SK-N-SH treated with all-trans-retinoic acid at 6 μM for 48 hours (cell line): ENCODE measurements around the gene GSE1.

Experiments used
- ATAC-seq: fragments of 200-7000 bp; cut with Tn5 transposase; 3 replicates; pipeline ENCODE4 v1.9.1; 2020; ENCODE audit warnings: mild to moderate bottlenecking, moderate library complexity
- ARNTL ChIP-seq: fragments of 450-650 bp; formaldehyde crosslinking; IDR thresholded peaks from 2 replicates; pipeline ENCODE4 v1.5.0; 2020; ENCODE audit warnings: low read depth, mild to moderate bottlenecking, moderate library complexity, borderline replicate concordance
- BACH2 ChIP-seq: fragments of 250-450 bp; sonication (Bioruptor Pico); IDR thresholded peaks from 2 replicates; pipeline ENCODE4 v1.9.0; 2021; ENCODE audit warnings: mild to moderate bottlenecking, borderline replicate concordance
- CSDC2 ChIP-seq: fragments of 250-450 bp; sonication (Bioruptor Pico); IDR thresholded peaks from 2 replicates; pipeline ENCODE4 v1.5.0; 2020; ENCODE audit warnings: mild to moderate bottlenecking, moderate library complexity
- CSRNP3 ChIP-seq: fragments of 250-450 bp; sonication (Bioruptor Pico); IDR thresholded peaks from 2 replicates; pipeline ENCODE4 v1.5.1; 2021; ENCODE audit warnings: mild to moderate bottlenecking, moderate library complexity
- GLIS3 ChIP-seq: fragments of 250-450 bp; sonication (Bioruptor Pico); IDR thresholded peaks from 2 replicates; pipeline ENCODE4 v1.5.0; 2020; ENCODE audit warnings: mild to moderate bottlenecking, moderate library complexity
- ISL1 ChIP-seq: fragments of 250-450 bp; sonication (Bioruptor Pico); IDR thresholded peaks from 2 replicates; pipeline ENCODE4 v2.1.2; 2022; ENCODE audit warnings: mild to moderate bottlenecking, moderate library complexity
- OSR1 ChIP-seq: fragments of 250-450 bp; sonication (Bioruptor Pico); IDR thresholded peaks from 2 replicates; pipeline ENCODE4 v1.8.0; 2022; ENCODE audit warnings: moderate library complexity, mild to moderate bottlenecking, inconsistent platforms
- PATZ1 ChIP-seq: fragments of 250-450 bp; sonication (Bioruptor Pico); IDR thresholded peaks from 2 replicates; pipeline ENCODE4 v1.8.0; 2020; ENCODE audit warnings: mild to moderate bottlenecking, moderate library complexity, borderline replicate concordance
- PPARA ChIP-seq: fragments of 250-450 bp; sonication (Bioruptor Pico); IDR thresholded peaks from 2 replicates; pipeline ENCODE4 v1.5.0; 2020; ENCODE audit warnings: mild to moderate bottlenecking, borderline replicate concordance
- RARB ChIP-seq: fragments of 250-450 bp; sonication (Bioruptor Pico); IDR thresholded peaks from 2 replicates; pipeline ENCODE4 v1.8.0; 2021; ENCODE audit warnings: mild to moderate bottlenecking, moderate library complexity
- SNAI2 ChIP-seq: fragments of 250-450 bp; sonication (Bioruptor Pico); IDR thresholded peaks from 2 replicates; pipeline ENCODE4 v1.5.0; 2020; ENCODE audit warnings: mild to moderate bottlenecking, moderate library complexity
- TCF4 ChIP-seq: fragments of 250-450 bp; sonication (Bioruptor Pico); IDR thresholded peaks from 2 replicates; pipeline ENCODE4 v1.8.0; 2021; ENCODE audit warnings: mild to moderate bottlenecking, moderate library complexity, borderline replicate concordance
- TOX ChIP-seq: fragments of 250-450 bp; sonication (Bioruptor Pico); IDR thresholded peaks from 2 replicates; pipeline ENCODE4 v1.8.0; 2021; ENCODE audit warnings: mild to moderate bottlenecking, moderate library complexity, borderline replicate concordance
- ZC3H10 ChIP-seq: fragments of 250-450 bp; sonication (Bioruptor Pico); IDR thresholded peaks from 2 replicates; pipeline ENCODE4 v1.5.1; 2021; ENCODE audit warnings: mild to moderate bottlenecking, moderate library complexity
- ZFP3 ChIP-seq: fragments of 250-450 bp; sonication (Bioruptor Pico); IDR thresholded peaks from 2 replicates; pipeline ENCODE4 v1.5.0; 2020; ENCODE audit warnings: mild to moderate bottlenecking, moderate library complexity
- ZFP30 ChIP-seq: fragments of 450-650 bp; formaldehyde crosslinking; IDR thresholded peaks from 2 replicates; pipeline ENCODE4 v1.5.0; 2022; ENCODE audit warnings: mild to moderate bottlenecking, moderate library complexity
- ZNF565 ChIP-seq: fragments of 450-650 bp; formaldehyde crosslinking; conservative IDR thresholded peaks from 2 replicates; pipeline ENCODE4 v1.5.0; 2020; ENCODE audit warnings: low read depth, mild to moderate bottlenecking, moderate library complexity
- ZNF70 ChIP-seq: fragments of 450-650 bp; formaldehyde crosslinking; IDR thresholded peaks from 2 replicates; pipeline ENCODE4 v1.5.0; 2020; ENCODE audit warnings: mild to moderate bottlenecking, moderate library complexity
- ZNF8 ChIP-seq: fragments of 450-650 bp; formaldehyde crosslinking; IDR thresholded peaks from 2 replicates; pipeline ENCODE4 v1.5.0; 2020; ENCODE audit warnings: mild to moderate bottlenecking, moderate library complexity
- TF ChIP-seq, protein P1 (sequence below): fragments of 250-450 bp; sonication (Bioruptor Pico); IDR thresholded peaks from 2 replicates; pipeline ENCODE4 v1.5.1; 2020; ENCODE audit warnings: low read depth, mild to moderate bottlenecking, moderate library complexity
- TF ChIP-seq, protein P2 (sequence below): fragments of 250-450 bp; sonication (Bioruptor Pico); IDR thresholded peaks from 2 replicates; pipeline ENCODE4 v1.8.0; 2021; ENCODE audit warnings: low read depth, mild to moderate bottlenecking, moderate library complexity, borderline replicate concordance
- TF ChIP-seq, protein P3 (sequence below): fragments of 250-450 bp; sonication (Bioruptor Pico); IDR thresholded peaks from 2 replicates; pipeline ENCODE4 v1.5.0; 2020; ENCODE audit warnings: mild to moderate bottlenecking, moderate library complexity

Gene GSE1

DNA sequence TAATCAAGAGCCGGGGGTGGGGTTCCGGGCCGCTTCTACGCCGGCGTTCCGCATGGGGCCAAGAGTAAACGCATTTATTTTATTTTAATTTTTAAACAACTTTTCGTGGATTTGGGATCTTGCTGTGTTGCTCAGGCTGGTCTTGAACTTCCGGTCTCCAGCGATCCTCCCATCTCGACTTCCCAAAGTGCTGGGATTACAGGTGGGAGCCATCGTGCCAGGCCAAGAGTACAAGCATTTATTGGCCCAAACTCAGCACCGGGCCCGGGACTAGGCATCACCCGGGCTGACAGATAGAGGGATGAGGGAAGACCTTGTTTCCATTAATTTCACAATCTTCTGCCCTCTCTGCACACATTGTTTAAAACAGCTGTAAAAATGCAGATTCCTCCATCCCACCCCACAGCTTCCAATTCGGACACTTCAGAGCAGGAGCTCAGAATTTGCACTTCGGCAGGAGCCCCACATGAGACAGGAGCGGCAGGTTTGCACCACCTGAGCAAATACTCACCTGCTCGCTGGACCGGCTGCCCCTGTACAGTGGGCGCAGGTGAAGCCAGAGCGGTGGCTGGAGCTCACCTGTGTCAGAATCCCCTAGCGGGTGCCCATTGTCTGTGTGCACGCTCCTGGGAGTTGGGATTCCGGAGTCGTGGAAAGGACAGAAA is 76.3 kb downstream of the GSE1 start:
- ATAC-seq = no peak
- TF ChIP-seq PATZ1 (no peak), OSR1 (CRISPR knock-in tag) (no peak), TCF4 (CRISPR knock-in tag) (no peak), PPARA (CRISPR knock-in tag) (no peak), ZNF8 (CRISPR knock-in tag) (no peak), ZNF565 (no peak), TOX (no peak)

DNA sequence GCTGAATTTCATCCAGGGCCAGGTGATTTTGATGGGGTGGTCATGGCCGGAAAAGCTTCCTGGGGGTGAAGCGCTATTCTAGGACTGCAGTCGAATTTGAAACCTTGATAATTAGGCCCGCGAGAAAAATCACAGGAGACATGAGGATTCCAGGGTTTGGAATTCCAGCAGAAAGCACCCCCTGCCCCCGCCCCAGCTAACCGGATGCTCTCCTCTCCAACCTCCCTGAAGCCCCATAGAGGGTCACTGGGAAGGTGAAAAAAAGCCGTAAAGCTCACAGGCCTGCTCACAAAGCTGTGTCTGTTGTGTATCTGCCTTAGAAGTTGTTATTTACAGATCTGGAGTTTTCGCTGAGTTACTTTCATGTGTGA is 76.8 kb downstream of the GSE1 start:
- TF ChIP-seq ZC3H10 (no peak), BACH2 (no peak), ZFP30 (CRISPR knock-in tag) (no peak)
- ATAC-seq = no peak

GRCh38 chr16:85690469-85691064 is 77.4 kb downstream of the GSE1 start:
- TF ChIP-seq, protein P1, sequence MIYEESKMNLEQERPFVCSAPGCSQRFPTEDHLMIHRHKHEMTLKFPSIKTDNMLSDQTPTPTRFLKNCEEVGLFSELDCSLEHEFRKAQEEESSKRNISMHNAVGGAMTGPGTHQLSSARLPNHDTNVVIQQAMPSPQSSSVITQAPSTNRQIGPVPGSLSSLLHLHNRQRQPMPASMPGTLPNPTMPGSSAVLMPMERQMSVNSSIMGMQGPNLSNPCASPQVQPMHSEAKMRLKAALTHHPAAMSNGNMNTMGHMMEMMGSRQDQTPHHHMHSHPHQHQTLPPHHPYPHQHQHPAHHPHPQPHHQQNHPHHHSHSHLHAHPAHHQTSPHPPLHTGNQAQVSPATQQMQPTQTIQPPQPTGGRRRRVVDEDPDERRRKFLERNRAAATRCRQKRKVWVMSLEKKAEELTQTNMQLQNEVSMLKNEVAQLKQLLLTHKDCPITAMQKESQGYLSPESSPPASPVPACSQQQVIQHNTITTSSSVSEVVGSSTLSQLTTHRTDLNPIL (CRISPR knock-in tag) = no peak
- peak; percentile 60; the same call in 1 of the 2 replicates for TF ChIP-seq ZFP3 (CRISPR knock-in tag)
- ATAC-seq = no peak

DNA sequence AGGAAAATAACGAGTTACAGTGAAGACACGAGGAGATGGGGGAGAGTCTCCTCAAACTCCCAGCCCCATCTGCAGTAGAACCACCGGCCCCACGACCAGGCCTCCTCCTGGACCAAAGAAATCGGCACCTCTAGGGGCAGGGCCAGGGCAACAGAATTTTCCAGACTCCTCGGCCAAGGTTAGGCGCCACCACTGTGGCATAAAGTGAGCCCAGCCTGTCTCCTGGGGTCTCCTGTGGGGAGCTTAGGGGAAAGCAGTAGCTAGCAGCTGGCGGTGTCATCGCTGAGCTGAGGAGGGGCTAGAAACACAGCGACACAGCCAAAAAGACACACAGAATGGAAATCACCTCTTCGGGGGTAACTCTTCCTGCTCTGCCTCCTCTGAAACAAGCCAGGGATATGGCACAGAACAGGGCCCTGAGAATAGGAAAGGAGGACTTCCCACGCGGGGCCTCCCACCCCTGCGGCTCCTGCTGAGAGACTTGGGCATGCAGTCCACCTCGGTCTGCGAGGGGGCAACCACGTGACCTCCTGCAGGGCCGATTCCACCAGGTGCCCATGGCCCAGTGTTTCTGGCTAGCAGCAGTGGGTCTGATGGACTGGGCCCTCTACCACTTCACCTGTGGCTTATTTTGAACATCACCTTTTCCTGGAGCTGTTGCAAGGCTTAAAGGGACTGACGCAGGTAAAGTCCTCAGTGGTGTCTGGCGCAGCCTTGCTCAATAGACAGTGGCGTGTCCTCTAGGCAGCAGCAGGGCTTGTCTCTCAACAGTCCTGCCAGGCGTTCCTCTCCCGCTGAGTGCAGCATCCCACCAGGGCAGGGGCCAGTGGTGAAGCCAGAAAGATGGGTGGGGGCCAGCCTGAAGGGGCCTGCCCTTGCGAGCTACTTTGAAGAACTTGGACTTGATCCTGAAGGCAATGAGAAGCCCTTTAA is 82.3 kb downstream of the GSE1 start:
- ATAC-seq = no peak
- TF ChIP-seq, protein P2, sequence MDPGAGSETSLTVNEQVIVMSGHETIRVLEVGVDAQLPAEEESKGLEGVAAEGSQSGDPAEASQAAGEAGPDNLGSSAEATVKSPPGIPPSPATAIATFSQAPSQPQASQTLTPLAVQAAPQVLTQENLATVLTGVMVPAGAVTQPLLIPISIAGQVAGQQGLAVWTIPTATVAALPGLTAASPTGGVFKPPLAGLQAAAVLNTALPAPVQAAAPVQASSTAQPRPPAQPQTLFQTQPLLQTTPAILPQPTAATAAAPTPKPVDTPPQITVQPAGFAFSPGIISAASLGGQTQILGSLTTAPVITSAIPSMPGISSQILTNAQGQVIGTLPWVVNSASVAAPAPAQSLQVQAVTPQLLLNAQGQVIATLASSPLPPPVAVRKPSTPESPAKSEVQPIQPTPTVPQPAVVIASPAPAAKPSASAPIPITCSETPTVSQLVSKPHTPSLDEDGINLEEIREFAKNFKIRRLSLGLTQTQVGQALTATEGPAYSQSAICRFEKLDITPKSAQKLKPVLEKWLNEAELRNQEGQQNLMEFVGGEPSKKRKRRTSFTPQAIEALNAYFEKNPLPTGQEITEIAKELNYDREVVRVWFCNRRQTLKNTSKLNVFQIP (CRISPR knock-in tag) = no peak
- no peak for TF ChIP-seq ZC3H10
- TF ChIP-seq ARNTL (CRISPR knock-in tag) = no peak
- TF ChIP-seq BACH2 = no peak
- no peak for TF ChIP-seq ISL1
- TF ChIP-seq, protein P3, sequence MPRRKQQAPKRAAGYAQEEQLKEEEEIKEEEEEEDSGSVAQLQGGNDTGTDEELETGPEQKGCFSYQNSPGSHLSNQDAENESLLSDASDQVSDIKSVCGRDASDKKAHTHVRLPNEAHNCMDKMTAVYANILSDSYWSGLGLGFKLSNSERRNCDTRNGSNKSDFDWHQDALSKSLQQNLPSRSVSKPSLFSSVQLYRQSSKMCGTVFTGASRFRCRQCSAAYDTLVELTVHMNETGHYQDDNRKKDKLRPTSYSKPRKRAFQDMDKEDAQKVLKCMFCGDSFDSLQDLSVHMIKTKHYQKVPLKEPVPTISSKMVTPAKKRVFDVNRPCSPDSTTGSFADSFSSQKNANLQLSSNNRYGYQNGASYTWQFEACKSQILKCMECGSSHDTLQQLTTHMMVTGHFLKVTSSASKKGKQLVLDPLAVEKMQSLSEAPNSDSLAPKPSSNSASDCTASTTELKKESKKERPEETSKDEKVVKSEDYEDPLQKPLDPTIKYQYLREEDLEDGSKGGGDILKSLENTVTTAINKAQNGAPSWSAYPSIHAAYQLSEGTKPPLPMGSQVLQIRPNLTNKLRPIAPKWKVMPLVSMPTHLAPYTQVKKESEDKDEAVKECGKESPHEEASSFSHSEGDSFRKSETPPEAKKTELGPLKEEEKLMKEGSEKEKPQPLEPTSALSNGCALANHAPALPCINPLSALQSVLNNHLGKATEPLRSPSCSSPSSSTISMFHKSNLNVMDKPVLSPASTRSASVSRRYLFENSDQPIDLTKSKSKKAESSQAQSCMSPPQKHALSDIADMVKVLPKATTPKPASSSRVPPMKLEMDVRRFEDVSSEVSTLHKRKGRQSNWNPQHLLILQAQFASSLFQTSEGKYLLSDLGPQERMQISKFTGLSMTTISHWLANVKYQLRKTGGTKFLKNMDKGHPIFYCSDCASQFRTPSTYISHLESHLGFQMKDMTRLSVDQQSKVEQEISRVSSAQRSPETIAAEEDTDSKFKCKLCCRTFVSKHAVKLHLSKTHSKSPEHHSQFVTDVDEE = no peak
- TF ChIP-seq, protein P1 (CRISPR knock-in tag) = no peak
- no peak for TF ChIP-seq ZNF8 (CRISPR knock-in tag)
- TF ChIP-seq OSR1 (CRISPR knock-in tag) = no peak
- no peak for TF ChIP-seq PATZ1
- TF ChIP-seq ZNF565 = no peak
- TF ChIP-seq CSDC2 (CRISPR knock-in tag) = no peak
- TF ChIP-seq SNAI2 (CRISPR knock-in tag) = no peak
- no peak for TF ChIP-seq ZNF70 (CRISPR knock-in tag)
- no peak for TF ChIP-seq RARB
- no peak for TF ChIP-seq GLIS3 (CRISPR knock-in tag)
- TF ChIP-seq CSRNP3 (CRISPR knock-in tag) = no peak
- no peak for TF ChIP-seq ZFP3 (CRISPR knock-in tag)
- no peak for TF ChIP-seq PPARA (CRISPR knock-in tag)
